HepG2 (cell line): ENCODE data around the gene SPG7. TPM values are rescaled to one million over a fixed set of nuclear protein-coding genes. Genes with fewer than 3 reads are reported as not detected.

Experiments used
- ATF7 ChIP-seq, 2 experiments: fragments of 450-650 bp in 1 of 2; sonication (generic) in 1 of 2; formaldehyde crosslinking in 1 of 2; IDR thresholded peaks; 2 replicates each; pipeline versions ENCODE4 v1.4.0 to v1.6.1; 2016 to 2020; ENCODE audit warnings: antibody characterized with exemption in 1 of 2, mild to moderate bottlenecking in 1 of 2, missing genetic modification reagents in 1 of 2
- CCAR2 ChIP-seq: fragments of 200-400 bp; formaldehyde crosslinking; optimal IDR thresholded peaks from 2 replicates; pipeline ENCODE3; 2018; ENCODE audit warnings: low read depth, mild to moderate bottlenecking, low read length, moderate library complexity
- CHD4 ChIP-seq: fragments of 200-600 bp; sonication (generic); IDR thresholded peaks from 2 replicates; pipeline ENCODE4 v1.7.0; 2017; ENCODE audit warnings: mild to moderate bottlenecking, low read length, borderline replicate concordance
- FOXK1 ChIP-seq: sonication (generic); formaldehyde crosslinking; IDR thresholded peaks from 2 replicates; pipeline ENCODE4 v1.4.0; 2020; ENCODE audit warnings: low read depth, missing genetic modification reagents, borderline replicate concordance
- HNRNPH1 ChIP-seq: fragments of 200-400 bp; formaldehyde crosslinking; optimal IDR thresholded peaks from 2 replicates; pipeline ENCODE3; 2017; ENCODE audit warnings: mild to moderate bottlenecking, low read depth, low read length
- ISL2 ChIP-seq: sonication (generic); formaldehyde crosslinking; IDR thresholded peaks from 2 replicates; pipeline ENCODE4 v1.5.0; 2020; ENCODE audit warnings: missing genetic modification reagents
- KMT2B ChIP-seq: IDR thresholded peaks from 2 replicates; pipeline ENCODE4 v1.6.1; 2016; ENCODE audit warnings: missing genetic modification reagents, missing compliant biosample characterization
- MLXIP ChIP-seq: sonication (generic); formaldehyde crosslinking; IDR thresholded peaks from 2 replicates; pipeline ENCODE4 v1.9.0; 2021; ENCODE audit warnings: missing genetic modification reagents, borderline replicate concordance
- REPIN1 ChIP-seq: sonication (generic); formaldehyde crosslinking; IDR thresholded peaks from 2 replicates; pipeline ENCODE4 v1.8.0; 2022; ENCODE audit warnings: missing genetic modification reagents, low read depth, mild to moderate bottlenecking, borderline replicate concordance
- SOX13 ChIP-seq, 3 experiments: fragments of 450-650 bp in 1 of 3; sonication (generic) in 1 of 3; formaldehyde crosslinking in 1 of 3; IDR thresholded peaks in 2 of 3; conservative IDR thresholded peaks in 1 of 3; 2 replicates each; pipeline versions ENCODE4 v1.5.0 to v1.6.1; 2016 to 2020; ENCODE audit warnings: antibody characterized with exemption in 1 of 3, mild to moderate bottlenecking in 1 of 3, missing compliant biosample characterization in 1 of 3, missing genetic modification reagents in 1 of 3, moderate library complexity in 1 of 3
- SUZ12 ChIP-seq: fragments of 150-350 bp; IDR thresholded peaks from 2 replicates; pipeline ENCODE4 v1.6.1; 2014; ENCODE audit warnings: low read depth, low read length
- TBL1XR1 ChIP-seq: fragments of 150-350 bp; IDR thresholded peaks from 2 replicates; pipeline ENCODE4 v1.6.1; 2014; ENCODE audit warnings: borderline replicate concordance, low read length; ENCODE audit not compliant: partially characterized antibody
- TP53 ChIP-seq: sonication (generic); formaldehyde crosslinking; conservative IDR thresholded peaks from 2 replicates; pipeline ENCODE4 v1.4.0; 2020; ENCODE audit warnings: missing genetic modification reagents
- U2AF2 ChIP-seq: fragments of 200-400 bp; formaldehyde crosslinking; IDR thresholded peaks from 2 replicates; pipeline ENCODE4 v1.6.1; 2017; ENCODE audit warnings: low read depth, mild to moderate bottlenecking, low read length
- ZNF83 ChIP-seq: sonication (generic); formaldehyde crosslinking; IDR thresholded peaks from 2 replicates; pipeline ENCODE4 v1.4.0; 2020; ENCODE audit warnings: missing genetic modification reagents, mild to moderate bottlenecking, borderline replicate concordance
- ZNF850 ChIP-seq: sonication (generic); formaldehyde crosslinking; conservative IDR thresholded peaks from 2 replicates; pipeline ENCODE4 v1.9.0; 2021; ENCODE audit warnings: mild to moderate bottlenecking, missing genetic modification reagents
- ZNF879 ChIP-seq: sonication (generic); formaldehyde crosslinking; IDR thresholded peaks from 2 replicates; pipeline ENCODE4 v1.8.1; 2023; ENCODE audit warnings: missing genetic modification reagents
- polyA plus RNA-seq, 8 experiments: library from polyadenylated mRNA; depleted of rRNA in 3 of 8; stranded (reverse) in 7 of 8; unstranded in 1 of 8; fragments of >200 nt; fragmentation: Illumina TruSeq in 4 of 8; extraction: Trizol in 4 of 8; gene quantifications; 2 replicates each; pipeline versions ENCODE4 v1.2.1 to v1.2.3, GENCODE V29; 2011 to 2016; ENCODE audit warnings: low read depth in 4 of 8, missing spikeins in 1 of 8, mixed read lengths in 1 of 8; ENCODE audit not compliant: insufficient read depth in 1 of 8
- total RNA-seq, 5 experiments: library from RNA; depleted of rRNA; stranded (reverse); fragments of >200 nt; fragmentation: Illumina TruSeq; extraction: Trizol; gene quantifications; 2 replicates each; pipeline ENCODE4 v1.2.3, GENCODE V29; 2016; ENCODE audit warnings: low read depth in 1 of 5
- TF ChIP-seq, protein P1 (sequence below): IDR thresholded peaks from 2 replicates; pipeline ENCODE4 v1.6.1; 2016; ENCODE audit warnings: low read depth, missing genetic modification reagents, missing compliant biosample characterization

The SPG7 gene
- total and polyA plus RNA-seq, 2 of the 13 experiments (the other 11 are each of a cell fraction or from before 2014, with no cell fraction given), result 66.0 to 136 TPM

DNA sequence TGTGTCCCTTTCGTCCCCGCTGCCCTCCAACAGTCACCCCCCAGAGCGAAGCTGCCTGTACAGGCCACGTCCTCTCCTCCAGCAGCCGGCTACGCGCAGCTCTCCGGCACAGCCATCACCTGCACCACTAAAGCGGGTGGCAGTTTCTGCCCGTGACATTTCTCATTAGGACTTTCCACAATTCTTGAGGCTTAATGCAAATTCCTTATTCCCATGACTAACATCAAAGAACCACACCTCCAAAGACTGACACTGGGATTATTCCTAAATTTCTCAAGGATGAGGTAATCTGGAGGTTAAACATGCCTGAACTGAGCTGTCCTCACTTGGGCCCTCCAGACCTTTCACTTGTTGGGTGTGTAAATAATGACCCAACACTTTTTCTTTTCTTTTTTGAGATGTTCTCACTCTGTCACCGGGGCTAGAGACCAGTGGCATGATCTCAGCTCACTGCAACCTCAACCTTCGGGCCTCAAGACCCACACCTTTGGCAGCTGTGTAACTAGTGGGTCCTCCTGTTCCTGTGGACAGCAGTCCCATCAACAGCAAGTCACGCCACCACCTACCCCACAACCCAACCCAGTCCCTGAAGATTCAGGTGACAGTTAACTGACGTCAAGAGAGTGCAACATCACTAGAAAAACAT lies 29.5 kb upstream of the SPG7 start (continued):
- TF ChIP-seq ZNF879 (CRISPR knock-in tag), result no peak
- TF ChIP-seq ATF7 (IDR thresholded peaks at IDR 0.05), result peak; percentile 60
- no peak; the same call in 1 of the 2 replicates for TF ChIP-seq ATF7 (CRISPR knock-in tag; IDR thresholded peaks at IDR 0.05)
- no peak for TF ChIP-seq FOXK1 (CRISPR knock-in tag)
- TF ChIP-seq ZNF850 (CRISPR knock-in tag), result no peak
- TF ChIP-seq CCAR2, result no peak
- TF ChIP-seq ZNF83 (CRISPR knock-in tag), result no peak
- no peak for TF ChIP-seq CHD4
- TF ChIP-seq U2AF2, result no peak
- TF ChIP-seq TBL1XR1, result no peak
- no peak for TF ChIP-seq MLXIP (CRISPR knock-in tag)
- no peak for TF ChIP-seq SOX13 (IDR thresholded peaks at IDR 0.05)
- peak in 1 of 2 experiments; percentile 30; a peak in 1 of 4 replicates for TF ChIP-seq SOX13 (CRISPR knock-in tag; conservative IDR thresholded peaks at IDR 0.05 in 1 of 2, IDR thresholded peaks at IDR 0.05 in 1 of 2)
- TF ChIP-seq TP53 (CRISPR knock-in tag), result no peak
- no peak for TF ChIP-seq SUZ12
- TF ChIP-seq, protein P1, sequence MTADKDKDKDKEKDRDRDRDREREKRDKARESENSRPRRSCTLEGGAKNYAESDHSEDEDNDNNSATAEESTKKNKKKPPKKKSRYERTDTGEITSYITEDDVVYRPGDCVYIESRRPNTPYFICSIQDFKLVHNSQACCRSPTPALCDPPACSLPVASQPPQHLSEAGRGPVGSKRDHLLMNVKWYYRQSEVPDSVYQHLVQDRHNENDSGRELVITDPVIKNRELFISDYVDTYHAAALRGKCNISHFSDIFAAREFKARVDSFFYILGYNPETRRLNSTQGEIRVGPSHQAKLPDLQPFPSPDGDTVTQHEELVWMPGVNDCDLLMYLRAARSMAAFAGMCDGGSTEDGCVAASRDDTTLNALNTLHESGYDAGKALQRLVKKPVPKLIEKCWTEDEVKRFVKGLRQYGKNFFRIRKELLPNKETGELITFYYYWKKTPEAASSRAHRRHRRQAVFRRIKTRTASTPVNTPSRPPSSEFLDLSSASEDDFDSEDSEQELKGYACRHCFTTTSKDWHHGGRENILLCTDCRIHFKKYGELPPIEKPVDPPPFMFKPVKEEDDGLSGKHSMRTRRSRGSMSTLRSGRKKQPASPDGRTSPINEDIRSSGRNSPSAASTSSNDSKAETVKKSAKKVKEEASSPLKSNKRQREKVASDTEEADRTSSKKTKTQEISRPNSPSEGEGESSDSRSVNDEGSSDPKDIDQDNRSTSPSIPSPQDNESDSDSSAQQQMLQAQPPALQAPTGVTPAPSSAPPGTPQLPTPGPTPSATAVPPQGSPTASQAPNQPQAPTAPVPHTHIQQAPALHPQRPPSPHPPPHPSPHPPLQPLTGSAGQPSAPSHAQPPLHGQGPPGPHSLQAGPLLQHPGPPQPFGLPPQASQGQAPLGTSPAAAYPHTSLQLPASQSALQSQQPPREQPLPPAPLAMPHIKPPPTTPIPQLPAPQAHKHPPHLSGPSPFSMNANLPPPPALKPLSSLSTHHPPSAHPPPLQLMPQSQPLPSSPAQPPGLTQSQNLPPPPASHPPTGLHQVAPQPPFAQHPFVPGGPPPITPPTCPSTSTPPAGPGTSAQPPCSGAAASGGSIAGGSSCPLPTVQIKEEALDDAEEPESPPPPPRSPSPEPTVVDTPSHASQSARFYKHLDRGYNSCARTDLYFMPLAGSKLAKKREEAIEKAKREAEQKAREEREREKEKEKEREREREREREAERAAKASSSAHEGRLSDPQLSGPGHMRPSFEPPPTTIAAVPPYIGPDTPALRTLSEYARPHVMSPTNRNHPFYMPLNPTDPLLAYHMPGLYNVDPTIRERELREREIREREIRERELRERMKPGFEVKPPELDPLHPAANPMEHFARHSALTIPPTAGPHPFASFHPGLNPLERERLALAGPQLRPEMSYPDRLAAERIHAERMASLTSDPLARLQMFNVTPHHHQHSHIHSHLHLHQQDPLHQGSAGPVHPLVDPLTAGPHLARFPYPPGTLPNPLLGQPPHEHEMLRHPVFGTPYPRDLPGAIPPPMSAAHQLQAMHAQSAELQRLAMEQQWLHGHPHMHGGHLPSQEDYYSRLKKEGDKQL (CRISPR knock-in tag), result no peak
- no peak for TF ChIP-seq REPIN1 (CRISPR knock-in tag)
- no peak for TF ChIP-seq ISL2 (CRISPR knock-in tag)
- TF ChIP-seq HNRNPH1, result no peak
- TF ChIP-seq KMT2B, result no peak
